HEK293 (cell line): ENCODE results near the gene ITK.

Source experiments
- CTCF ChIA-PET: fragments of 350-600 bp; formaldehyde crosslinking; extraction: SDS; loops from one replicate; lab custom pipeline; 2021; ENCODE audit warnings: antibody characterized with exemption; lab: Yijun Ruan, JAX
- POLR2A ChIA-PET: fragments of 300-600 bp; formaldehyde crosslinking; extraction: SDS; loops from one replicate; lab custom pipeline; 2020; ENCODE audit warnings: antibody characterized with exemption, inconsistent platforms; lab: Yijun Ruan, JAX
- H3K27ac ChIP-seq: fragments of 200-500 bp; sonication (Bioruptor generic); 2 replicates; pipeline ENCODE4 v1.5.1; 2014; ENCODE audit warnings: low read depth, low read length, control low read depth, inconsistent platforms; ENCODE audit errors: extremely low read depth
- H3K36me3 ChIP-seq, 2 experiments: fragments of 200-500 bp in 1 of 2; sonication (Bioruptor generic) in 1 of 2; 1 replicate in 1 of 2; 2 replicates in 1 of 2; pipeline ENCODE4 v1.5.1; 2014 to 2017; ENCODE audit warnings: inconsistent platforms in 2 of 2, low read length in 2 of 2; ENCODE audit not compliant: control insufficient read depth in 2 of 2, insufficient read depth in 1 of 2
- H3K4me1 ChIP-seq: fragments of 200-500 bp; sonication (Bioruptor generic); 2 replicates; pipeline ENCODE4 v1.5.1; 2014; ENCODE audit warnings: mild to moderate bottlenecking, low read length, inconsistent platforms; ENCODE audit not compliant: control insufficient read depth, insufficient read depth
- H3K4me3 ChIP-seq: 2 replicates; pipeline ENCODE4 v1.5.1; 2011; ENCODE audit warnings: low read depth, mild to moderate bottlenecking, control low read depth, low read length, moderate library complexity
- H3K9me3 ChIP-seq: fragments of 200-500 bp; sonication (Bioruptor generic); 2 replicates; pipeline ENCODE4 v1.5.1; 2014; ENCODE audit warnings: low read depth, low read length, inconsistent platforms; ENCODE audit not compliant: control insufficient read depth, insufficient read depth
- FEZF1 ChIP-seq: fragments of 450-650 bp; formaldehyde crosslinking; IDR thresholded peaks from 2 replicates; pipeline ENCODE4 v1.5.1; 2016; ENCODE audit warnings: missing biosample characterization, missing genetic modification characterization
- WT1 ChIP-seq: fragments of 450-650 bp; formaldehyde crosslinking; IDR thresholded peaks from 2 replicates; pipeline ENCODE4 v1.5.1; 2016; ENCODE audit warnings: missing biosample characterization, missing genetic modification characterization
- YY1 ChIP-seq: fragments of 450-650 bp; formaldehyde crosslinking; IDR thresholded peaks from 2 replicates; pipeline ENCODE4 v1.5.1; 2018; ENCODE audit warnings: missing biosample characterization, missing genetic modification characterization
- ZBTB1 ChIP-seq: fragments of 450-650 bp; formaldehyde crosslinking; IDR thresholded peaks from 2 replicates; pipeline ENCODE4 v1.5.1; 2016; ENCODE audit warnings: missing biosample characterization, missing genetic modification characterization
- ZBTB48 ChIP-seq: fragments of 450-650 bp; formaldehyde crosslinking; IDR thresholded peaks from 2 replicates; pipeline ENCODE4 v1.5.1; 2016; ENCODE audit warnings: missing biosample characterization, missing genetic modification characterization
- ZNF133 ChIP-seq: fragments of 450-650 bp; formaldehyde crosslinking; IDR thresholded peaks from 2 replicates; pipeline ENCODE4 v1.5.1; 2016; ENCODE audit warnings: missing biosample characterization, missing genetic modification characterization
- ZNF223 ChIP-seq: fragments of 450-650 bp; formaldehyde crosslinking; IDR thresholded peaks from 2 replicates; pipeline ENCODE4 v1.5.1; 2016; ENCODE audit warnings: missing biosample characterization, missing genetic modification characterization
- ZNF341 ChIP-seq: fragments of 450-650 bp; formaldehyde crosslinking; IDR thresholded peaks from 2 replicates; pipeline ENCODE4; 2016; ENCODE audit warnings: low read depth, missing biosample characterization, missing genetic modification characterization
- ZNF37A ChIP-seq: fragments of 450-650 bp; IDR thresholded peaks from 2 replicates; pipeline ENCODE4 v1.5.1; 2018; ENCODE audit warnings: missing biosample characterization, missing genetic modification characterization
- TF ChIP-seq, protein P1 (sequence below): fragments of 450-650 bp; formaldehyde crosslinking; IDR thresholded peaks from 2 replicates; pipeline ENCODE4 v1.5.1; 2016; ENCODE audit warnings: missing biosample characterization, missing genetic modification characterization
- TF ChIP-seq, protein P2 (sequence below): fragments of 450-650 bp; formaldehyde crosslinking; IDR thresholded peaks from 2 replicates; pipeline ENCODE4 v1.5.1; 2017; ENCODE audit warnings: missing biosample characterization, missing genetic modification characterization
- TF ChIP-seq, protein P3 (sequence below): fragments of 450-650 bp; formaldehyde crosslinking; IDR thresholded peaks from 2 replicates; pipeline ENCODE4 v1.5.1; 2016; ENCODE audit warnings: missing biosample characterization, missing genetic modification characterization, borderline replicate concordance
- TF ChIP-seq, protein P4 (sequence below): fragments of 450-650 bp; formaldehyde crosslinking; IDR thresholded peaks from 2 replicates; pipeline ENCODE4 v1.5.1; 2016; ENCODE audit warnings: missing biosample characterization, missing genetic modification characterization
- TF ChIP-seq, protein P5 (sequence below): fragments of 450-650 bp; formaldehyde crosslinking; IDR thresholded peaks from 2 replicates; pipeline ENCODE4 v1.5.1; 2016; ENCODE audit warnings: missing biosample characterization, missing genetic modification characterization, low read depth

Gene ITK

DNA sequence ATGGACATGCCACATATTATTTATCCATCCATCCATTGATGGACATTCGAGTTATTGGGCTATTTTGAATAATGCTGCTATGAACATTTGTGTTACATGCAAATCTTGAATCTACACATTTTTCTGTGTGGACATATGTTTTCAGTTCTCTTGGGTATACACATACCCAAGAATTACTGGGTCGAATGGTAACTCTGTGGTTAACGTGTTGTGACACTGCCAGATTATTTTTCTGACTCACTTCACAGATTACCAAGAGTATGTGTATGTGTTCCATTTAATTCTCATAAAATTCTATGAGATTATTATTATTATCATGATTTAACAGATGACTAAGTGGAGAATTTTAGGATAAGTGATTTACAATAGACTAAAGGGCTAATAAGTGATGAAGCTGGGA is 112.0 kb downstream of the ITK start:
- ChIA-PET CTCF (interaction anchor here (0.6 kb wide), 1 partner anchor 51 kb away, joined by 3 read pairs; no protein-coding TSS in a partner anchor), POLR2A (no interaction called here)
- Histone ChIP-seq H3K9me3 (no peaks in the 10 kb centered on the region), H3K36me3 (peaks cover 25 to 90% of the 10 kb centered on the region in 2 experiments), H3K27ac (no peak overlapping the region), H3K4me3 (no peak overlapping the region), H3K4me1 (no peaks in the 10 kb centered on the region)
- TF ChIP-seq FEZF1 (tag by site-specific recombination) (no peak), ZBTB48 (no peak), WT1 (tag by site-specific recombination) (no peak), ZBTB1 (tag by site-specific recombination) (no peak), ZNF37A (tag by site-specific recombination) (no peak), ZNF341 (tag by site-specific recombination) (no peak), ZNF223 (tag by site-specific recombination) (no peak), ZNF133 (tag by site-specific recombination) (no peak)
- TF ChIP-seq, protein P1, sequence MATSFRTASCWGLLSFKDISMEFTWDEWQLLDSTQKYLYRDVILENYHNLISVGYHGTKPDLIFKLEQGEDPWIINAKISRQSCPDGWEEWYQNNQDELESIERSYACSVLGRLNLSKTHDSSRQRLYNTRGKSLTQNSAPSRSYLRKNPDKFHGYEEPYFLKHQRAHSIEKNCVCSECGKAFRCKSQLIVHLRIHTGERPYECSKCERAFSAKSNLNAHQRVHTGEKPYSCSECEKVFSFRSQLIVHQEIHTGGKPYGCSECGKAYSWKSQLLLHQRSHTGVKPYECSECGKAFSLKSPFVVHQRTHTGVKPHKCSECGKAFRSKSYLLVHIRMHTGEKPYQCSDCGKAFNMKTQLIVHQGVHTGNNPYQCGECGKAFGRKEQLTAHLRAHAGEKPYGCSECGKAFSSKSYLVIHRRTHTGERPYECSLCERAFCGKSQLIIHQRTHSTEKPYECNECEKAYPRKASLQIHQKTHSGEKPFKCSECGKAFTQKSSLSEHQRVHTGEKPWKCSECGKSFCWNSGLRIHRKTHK (tag by site-specific recombination), result no peak
- TF ChIP-seq, protein P2, sequence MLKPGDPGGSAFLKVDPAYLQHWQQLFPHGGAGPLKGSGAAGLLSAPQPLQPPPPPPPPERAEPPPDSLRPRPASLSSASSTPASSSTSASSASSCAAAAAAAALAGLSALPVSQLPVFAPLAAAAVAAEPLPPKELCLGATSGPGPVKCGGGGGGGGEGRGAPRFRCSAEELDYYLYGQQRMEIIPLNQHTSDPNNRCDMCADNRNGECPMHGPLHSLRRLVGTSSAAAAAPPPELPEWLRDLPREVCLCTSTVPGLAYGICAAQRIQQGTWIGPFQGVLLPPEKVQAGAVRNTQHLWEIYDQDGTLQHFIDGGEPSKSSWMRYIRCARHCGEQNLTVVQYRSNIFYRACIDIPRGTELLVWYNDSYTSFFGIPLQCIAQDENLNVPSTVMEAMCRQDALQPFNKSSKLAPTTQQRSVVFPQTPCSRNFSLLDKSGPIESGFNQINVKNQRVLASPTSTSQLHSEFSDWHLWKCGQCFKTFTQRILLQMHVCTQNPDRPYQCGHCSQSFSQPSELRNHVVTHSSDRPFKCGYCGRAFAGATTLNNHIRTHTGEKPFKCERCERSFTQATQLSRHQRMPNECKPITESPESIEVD (tag by site-specific recombination), result no peak

DNA sequence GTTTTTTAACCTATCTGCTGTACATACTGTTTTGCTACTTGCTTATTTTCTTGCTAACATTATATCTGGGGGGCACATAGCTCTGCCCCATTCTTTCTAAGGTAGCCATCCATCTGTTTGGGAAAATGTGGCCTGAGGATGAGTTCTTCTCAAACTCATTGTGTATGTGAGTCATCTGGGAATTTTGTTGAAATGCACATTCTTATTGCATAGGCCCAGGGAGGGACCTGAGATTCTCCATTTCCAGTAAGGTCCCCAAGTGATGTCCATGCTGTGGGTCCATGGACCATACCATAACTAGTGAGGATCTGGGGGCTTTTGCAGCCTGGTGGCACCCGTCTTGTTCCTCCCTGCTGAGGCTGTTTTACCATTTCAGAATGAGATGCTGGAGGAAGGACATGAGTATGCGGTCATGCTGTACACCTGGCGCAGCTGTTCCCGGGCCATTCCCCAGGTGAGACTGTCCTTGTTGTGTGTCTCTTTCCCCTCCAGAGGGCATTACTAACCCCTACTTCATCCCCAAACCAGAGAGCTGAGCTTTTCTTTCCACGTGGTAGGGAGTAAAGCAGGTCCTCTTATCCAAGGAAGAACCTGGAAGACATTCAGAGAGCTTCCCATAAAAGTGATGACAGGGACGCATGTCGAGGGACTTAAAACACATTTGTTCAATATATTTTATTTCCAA is 113.9 kb downstream of the ITK start:
- TF ChIP-seq, protein P3, sequence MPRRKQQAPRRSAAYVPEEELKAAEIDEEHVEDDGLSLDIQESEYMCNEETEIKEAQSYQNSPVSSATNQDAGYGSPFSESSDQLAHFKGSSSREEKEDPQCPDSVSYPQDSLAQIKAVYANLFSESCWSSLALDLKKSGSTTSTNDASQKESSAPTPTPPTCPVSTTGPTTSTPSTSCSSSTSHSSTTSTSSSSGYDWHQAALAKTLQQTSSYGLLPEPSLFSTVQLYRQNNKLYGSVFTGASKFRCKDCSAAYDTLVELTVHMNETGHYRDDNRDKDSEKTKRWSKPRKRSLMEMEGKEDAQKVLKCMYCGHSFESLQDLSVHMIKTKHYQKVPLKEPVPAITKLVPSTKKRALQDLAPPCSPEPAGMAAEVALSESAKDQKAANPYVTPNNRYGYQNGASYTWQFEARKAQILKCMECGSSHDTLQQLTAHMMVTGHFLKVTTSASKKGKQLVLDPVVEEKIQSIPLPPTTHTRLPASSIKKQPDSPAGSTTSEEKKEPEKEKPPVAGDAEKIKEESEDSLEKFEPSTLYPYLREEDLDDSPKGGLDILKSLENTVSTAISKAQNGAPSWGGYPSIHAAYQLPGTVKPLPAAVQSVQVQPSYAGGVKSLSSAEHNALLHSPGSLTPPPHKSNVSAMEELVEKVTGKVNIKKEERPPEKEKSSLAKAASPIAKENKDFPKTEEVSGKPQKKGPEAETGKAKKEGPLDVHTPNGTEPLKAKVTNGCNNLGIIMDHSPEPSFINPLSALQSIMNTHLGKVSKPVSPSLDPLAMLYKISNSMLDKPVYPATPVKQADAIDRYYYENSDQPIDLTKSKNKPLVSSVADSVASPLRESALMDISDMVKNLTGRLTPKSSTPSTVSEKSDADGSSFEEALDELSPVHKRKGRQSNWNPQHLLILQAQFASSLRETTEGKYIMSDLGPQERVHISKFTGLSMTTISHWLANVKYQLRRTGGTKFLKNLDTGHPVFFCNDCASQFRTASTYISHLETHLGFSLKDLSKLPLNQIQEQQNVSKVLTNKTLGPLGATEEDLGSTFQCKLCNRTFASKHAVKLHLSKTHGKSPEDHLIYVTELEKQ, result no peak
- TF ChIP-seq, protein P4, sequence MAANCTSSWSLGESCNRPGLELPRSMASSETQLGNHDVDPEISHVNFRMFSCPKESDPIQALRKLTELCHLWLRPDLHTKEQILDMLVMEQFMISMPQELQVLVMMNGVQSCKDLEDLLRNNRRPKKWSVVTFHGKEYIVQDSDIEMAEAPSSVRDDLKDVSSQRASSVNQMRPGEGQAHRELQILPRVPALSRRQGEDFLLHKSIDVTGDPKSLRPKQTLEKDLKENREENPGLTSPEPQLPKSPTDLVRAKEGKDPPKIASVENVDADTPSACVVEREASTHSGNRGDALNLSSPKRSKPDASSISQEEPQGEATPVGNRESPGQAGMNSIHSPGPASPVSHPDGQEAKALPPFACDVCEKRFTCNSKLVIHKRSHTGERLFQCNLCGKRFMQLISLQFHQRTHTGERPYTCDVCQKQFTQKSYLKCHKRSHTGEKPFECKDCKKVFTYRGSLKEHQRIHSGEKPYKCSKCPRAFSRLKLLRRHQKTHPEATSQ, result no peak
- TF ChIP-seq, protein P5, sequence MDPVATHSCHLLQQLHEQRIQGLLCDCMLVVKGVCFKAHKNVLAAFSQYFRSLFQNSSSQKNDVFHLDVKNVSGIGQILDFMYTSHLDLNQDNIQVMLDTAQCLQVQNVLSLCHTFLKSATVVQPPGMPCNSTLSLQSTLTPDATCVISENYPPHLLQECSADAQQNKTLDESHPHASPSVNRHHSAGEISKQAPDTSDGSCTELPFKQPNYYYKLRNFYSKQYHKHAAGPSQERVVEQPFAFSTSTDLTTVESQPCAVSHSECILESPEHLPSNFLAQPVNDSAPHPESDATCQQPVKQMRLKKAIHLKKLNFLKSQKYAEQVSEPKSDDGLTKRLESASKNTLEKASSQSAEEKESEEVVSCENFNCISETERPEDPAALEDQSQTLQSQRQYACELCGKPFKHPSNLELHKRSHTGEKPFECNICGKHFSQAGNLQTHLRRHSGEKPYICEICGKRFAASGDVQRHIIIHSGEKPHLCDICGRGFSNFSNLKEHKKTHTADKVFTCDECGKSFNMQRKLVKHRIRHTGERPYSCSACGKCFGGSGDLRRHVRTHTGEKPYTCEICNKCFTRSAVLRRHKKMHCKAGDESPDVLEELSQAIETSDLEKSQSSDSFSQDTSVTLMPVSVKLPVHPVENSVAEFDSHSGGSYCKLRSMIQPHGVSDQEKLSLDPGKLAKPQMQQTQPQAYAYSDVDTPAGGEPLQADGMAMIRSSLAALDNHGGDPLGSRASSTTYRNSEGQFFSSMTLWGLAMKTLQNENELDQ, result no peak
- no peak for TF ChIP-seq YY1 (tag by site-specific recombination)
- CTCF ChIA-PET, result interaction anchor here (1.0 to 1.1 kb wide), 2 partner anchors 9 to 40 kb away, joined by 3 read pairs; no protein-coding TSS in a partner anchor
- Histone ChIP-seq H3K4me3 (no peak overlapping the region), H3K27ac (no peak overlapping the region), H3K4me1 (no peaks in the 10 kb centered on the region), H3K9me3 (no peaks in the 10 kb centered on the region), H3K36me3 (peaks cover 28 to 86% of the 10 kb centered on the region in 2 experiments)
- POLR2A ChIA-PET, result no interaction called here
